ENCODE results near the gene JADE2. TPM values are rescaled to one million over a fixed set of nuclear protein-coding genes. Genes with fewer than 3 reads are reported as not detected.

The JADE2 gene
- total and polyA plus RNA-seq, 2 donors = 11.8 to 14.1 TPM

DNA sequence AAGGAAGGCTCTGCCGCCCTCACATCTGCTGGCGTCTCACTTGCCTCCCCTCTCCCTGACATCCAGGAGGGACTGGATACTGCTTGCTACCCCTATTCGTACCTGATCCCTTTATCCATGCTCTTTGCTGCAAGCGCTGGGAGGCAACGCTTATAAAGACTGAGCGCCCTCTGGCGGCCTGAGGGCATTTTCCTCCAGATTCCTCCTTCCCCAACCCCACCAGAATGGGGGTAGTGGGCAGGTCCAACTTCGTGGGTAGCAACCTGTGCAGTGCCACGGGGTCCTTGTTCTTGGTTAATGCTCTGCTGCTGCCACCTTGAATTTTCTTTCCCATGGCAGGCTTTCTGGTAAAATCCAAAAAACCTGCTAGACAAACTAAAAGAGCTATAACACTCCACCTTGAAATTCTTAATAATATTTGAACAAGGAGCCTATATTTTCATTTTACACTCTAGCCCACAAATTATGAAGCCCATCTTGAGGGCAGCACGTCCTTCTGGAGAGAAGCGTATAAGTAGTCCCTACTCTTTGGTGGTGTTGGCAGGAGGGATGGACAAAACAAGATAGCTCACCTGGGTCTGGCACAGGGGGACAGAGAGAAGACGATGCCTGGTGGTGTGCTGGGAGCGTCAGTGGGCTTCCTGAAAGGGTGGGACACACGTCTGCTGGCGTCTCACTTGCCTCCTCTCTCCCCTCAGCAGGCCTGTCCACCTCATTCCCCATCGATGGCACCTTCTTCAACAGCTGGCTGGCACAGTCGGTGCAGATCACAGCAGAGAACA, 52.5 kb downstream of the JADE2 start:
- Histone ChIP-seq H3K36me3 (ENCODE audit: control insufficient read depth in 2 of 2, insufficient read depth in 2 of 2, low read length in 1 of 2) (peaks cover 53% of the 10 kb centered on the region in 2 donors), H3K4me1 (ENCODE audit: control insufficient read depth in 2 of 2, insufficient read depth in 2 of 2, low read length in 2 of 2) (no peaks in the 10 kb centered on the region), H3K27me3 (ENCODE audit: control insufficient read depth in 2 of 2, insufficient read depth in 1 of 2, low read length in 1 of 2) (no peaks in the 10 kb centered on the region), H3K27ac (ENCODE audit: low read depth in 1 of 2, low read length in 1 of 2) (no peak overlapping the region), H3K9me3 (ENCODE audit: control insufficient read depth in 2 of 2, insufficient read depth in 1 of 2, low read length in 1 of 2) (no peaks in the 10 kb centered on the region), H3K4me3 (ENCODE audit: low read length in 2 of 2) (no peak overlapping the region)
- peak; percentile 49 to 88 (median 72) for DNase-seq (ENCODE audit: low read depth in 6 of 9, low spot score in 9 of 9)
- WGBS = 60% methylated on average over 17 of the region's 17 CpGs

DNA sequence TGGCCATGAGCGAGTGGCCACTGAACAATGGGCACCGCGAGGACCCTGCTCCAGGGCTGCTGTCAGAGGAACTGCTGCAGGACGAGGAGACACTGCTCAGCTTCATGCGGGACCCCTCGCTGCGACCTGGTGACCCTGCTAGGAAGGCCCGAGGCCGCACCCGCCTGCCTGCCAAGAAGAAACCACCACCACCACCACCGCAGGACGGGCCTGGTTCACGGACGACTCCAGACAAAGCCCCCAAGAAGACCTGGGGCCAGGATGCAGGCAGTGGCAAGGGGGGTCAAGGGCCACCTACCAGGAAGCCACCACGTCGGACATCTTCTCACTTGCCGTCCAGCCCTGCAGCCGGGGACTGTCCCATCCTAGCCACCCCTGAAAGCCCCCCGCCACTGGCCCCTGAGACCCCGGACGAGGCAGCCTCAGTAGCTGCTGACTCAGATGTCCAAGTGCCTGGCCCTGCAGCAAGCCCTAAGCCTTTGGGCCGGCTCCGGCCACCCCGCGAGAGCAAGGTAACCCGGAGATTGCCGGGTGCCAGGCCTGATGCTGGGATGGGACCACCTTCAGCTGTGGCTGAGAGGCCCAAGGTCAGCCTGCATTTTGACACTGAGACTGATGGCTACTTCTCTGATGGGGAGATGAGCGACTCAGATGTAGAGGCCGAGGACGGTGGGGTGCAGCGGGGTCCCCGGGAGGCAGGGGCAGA, 53.3 kb downstream of the JADE2 start:
- no peaks in the 10 kb centered on the region for H3K4me1 ChIP-seq (ENCODE audit: control insufficient read depth in 2 of 2, insufficient read depth in 2 of 2, low read length in 2 of 2)
- H3K36me3 ChIP-seq (ENCODE audit: control insufficient read depth in 2 of 2, insufficient read depth in 2 of 2, low read length in 1 of 2) = peaks cover 46 to 47% of the 10 kb centered on the region in 2 donors
- no peak overlapping the region for H3K27ac ChIP-seq (ENCODE audit: low read depth in 1 of 2, low read length in 1 of 2)
- H3K9me3 ChIP-seq (ENCODE audit: control insufficient read depth in 2 of 2, insufficient read depth in 1 of 2, low read length in 1 of 2) = no peaks in the 10 kb centered on the region
- DNase-seq (ENCODE audit: low read depth in 6 of 9, low spot score in 9 of 9) = no peak
- no peak overlapping the region for H3K4me3 ChIP-seq (ENCODE audit: low read length in 2 of 2)
- 98% methylated on average over 32 of the region's 32 CpGs for WGBS
- H3K27me3 ChIP-seq (ENCODE audit: control insufficient read depth in 2 of 2, insufficient read depth in 1 of 2, low read length in 1 of 2) = no peaks in the 10 kb centered on the region

DNA sequence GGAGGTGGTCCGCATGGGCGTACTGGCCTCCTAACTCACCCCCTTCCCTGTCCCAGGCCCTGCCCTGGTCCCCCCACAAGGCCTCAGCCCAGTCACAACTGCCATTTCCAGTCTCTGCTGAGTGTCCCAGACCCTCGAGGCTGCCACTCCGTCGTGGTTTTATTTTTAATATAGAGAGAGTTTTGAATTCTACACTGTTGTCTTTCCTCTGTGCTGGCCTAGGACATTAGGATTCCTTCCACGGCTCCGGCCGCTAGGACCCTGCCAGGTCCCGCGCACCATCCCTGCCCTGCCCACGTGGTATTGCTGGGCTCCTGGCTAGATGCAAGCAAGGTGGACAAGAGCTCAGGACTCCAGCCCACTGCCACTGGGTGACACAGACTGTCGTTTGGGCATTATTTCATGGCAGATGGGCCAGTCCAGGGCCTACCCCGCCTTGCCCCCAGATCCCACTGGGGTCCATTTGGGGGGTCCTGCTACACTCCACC, 53.9 kb downstream of the JADE2 start:
- Histone ChIP-seq H3K36me3 (ENCODE audit: control insufficient read depth in 2 of 2, insufficient read depth in 2 of 2, low read length in 1 of 2) (peaks cover 40 to 42% of the 10 kb centered on the region in 2 donors), H3K9me3 (ENCODE audit: control insufficient read depth in 2 of 2, insufficient read depth in 1 of 2, low read length in 1 of 2) (no peaks in the 10 kb centered on the region), H3K4me3 (ENCODE audit: low read length in 2 of 2) (no peak overlapping the region), H3K27ac (ENCODE audit: low read depth in 1 of 2, low read length in 1 of 2) (no peak overlapping the region), H3K27me3 (ENCODE audit: control insufficient read depth in 2 of 2, insufficient read depth in 1 of 2, low read length in 1 of 2) (no peaks in the 10 kb centered on the region), H3K4me1 (ENCODE audit: control insufficient read depth in 2 of 2, insufficient read depth in 2 of 2, low read length in 2 of 2) (no peaks in the 10 kb centered on the region)
- 93% methylated on average over 13 of the region's 13 CpGs for WGBS
- no peak for DNase-seq (ENCODE audit: low read depth in 6 of 9, low spot score in 9 of 9)

DNA sequence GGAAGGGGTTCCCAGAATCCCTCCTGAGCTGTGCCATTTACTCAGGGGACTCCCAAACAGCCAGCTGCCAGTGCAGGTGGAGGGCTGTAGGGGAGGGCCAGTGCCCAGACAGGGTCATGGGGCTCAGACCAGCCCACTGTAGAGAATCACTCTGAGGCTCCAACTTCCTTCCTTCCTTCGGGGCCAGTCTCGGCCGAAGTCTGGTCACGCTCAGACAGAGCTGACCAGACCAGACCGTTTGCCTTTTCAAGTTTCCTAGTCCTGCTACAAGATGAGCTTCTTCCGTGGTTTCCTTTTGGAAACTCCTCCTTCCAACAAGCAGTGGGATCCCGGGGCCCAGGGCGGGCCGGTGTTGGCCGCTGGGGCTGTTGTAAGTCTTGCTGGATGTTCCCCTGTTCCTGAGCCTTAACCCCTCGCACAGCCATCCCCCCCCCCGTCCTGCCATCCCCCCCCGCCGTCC, 54.6 kb downstream of the JADE2 start:
- Histone ChIP-seq H3K4me1 (ENCODE audit: control insufficient read depth in 2 of 2, insufficient read depth in 2 of 2, low read length in 2 of 2) (no peaks in the 10 kb centered on the region), H3K4me3 (ENCODE audit: low read length in 2 of 2) (no peak overlapping the region), H3K36me3 (ENCODE audit: control insufficient read depth in 2 of 2, insufficient read depth in 2 of 2, low read length in 1 of 2) (peaks cover 33 to 35% of the 10 kb centered on the region in 2 donors), H3K27ac (ENCODE audit: low read depth in 1 of 2, low read length in 1 of 2) (no peak overlapping the region), H3K9me3 (ENCODE audit: control insufficient read depth in 2 of 2, insufficient read depth in 1 of 2, low read length in 1 of 2) (no peaks in the 10 kb centered on the region), H3K27me3 (ENCODE audit: control insufficient read depth in 2 of 2, insufficient read depth in 1 of 2, low read length in 1 of 2) (no peaks in the 10 kb centered on the region)
- 95% methylated on average over 14 of the region's 14 CpGs for WGBS
- DNase-seq (ENCODE audit: low read depth in 6 of 9, low spot score in 9 of 9) = no peak

DNA sequence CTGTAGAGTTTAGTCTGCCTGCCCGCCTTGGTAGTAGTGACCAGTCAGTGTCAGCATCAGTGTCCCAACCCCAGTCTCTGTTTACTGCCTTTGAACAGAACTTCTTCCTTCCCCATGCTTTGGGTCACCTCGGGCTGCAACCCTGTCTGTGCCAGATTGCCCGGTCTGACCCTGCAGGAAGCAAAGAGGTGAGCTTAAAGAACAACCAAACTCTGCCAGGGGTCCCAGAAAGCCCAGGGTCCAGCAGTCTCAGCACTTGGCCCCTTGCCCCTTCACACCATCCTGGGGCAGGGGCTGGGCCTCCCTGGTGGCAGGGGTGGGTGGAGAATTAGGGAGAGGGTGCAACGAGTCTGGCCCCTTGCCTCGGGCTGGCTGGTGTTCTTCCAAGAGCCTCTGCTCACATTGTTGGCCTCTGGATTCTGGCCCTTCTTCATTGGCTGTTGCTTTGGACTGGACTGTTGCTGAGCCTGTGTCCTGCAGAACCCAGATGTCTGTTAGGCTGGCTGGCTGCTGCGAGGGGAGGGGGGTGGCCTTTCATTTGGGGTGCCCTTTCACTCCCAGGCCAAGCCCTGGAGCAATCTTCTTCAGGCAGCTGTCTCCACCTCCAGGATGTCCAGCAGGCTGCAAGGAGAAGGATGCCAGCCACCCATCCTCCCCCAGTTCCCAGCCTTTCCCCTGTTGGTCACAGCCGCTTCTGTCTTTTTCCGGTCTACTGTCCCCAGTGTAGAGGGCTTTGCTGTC, 55.9 kb downstream of the JADE2 start:
- no peak for DNase-seq (ENCODE audit: low read depth in 6 of 9, low spot score in 9 of 9)
- H3K36me3 ChIP-seq (ENCODE audit: control insufficient read depth in 2 of 2, insufficient read depth in 2 of 2, low read length in 1 of 2) = peaks cover 28 to 29% of the 10 kb centered on the region in 2 donors
- H3K9me3 ChIP-seq (ENCODE audit: control insufficient read depth in 2 of 2, insufficient read depth in 1 of 2, low read length in 1 of 2) = no peaks in the 10 kb centered on the region
- H3K27ac ChIP-seq (ENCODE audit: low read depth in 1 of 2, low read length in 1 of 2) = no peak overlapping the region
- H3K4me1 ChIP-seq (ENCODE audit: control insufficient read depth in 2 of 2, insufficient read depth in 2 of 2, low read length in 2 of 2) = no peaks in the 10 kb centered on the region
- WGBS = 96% methylated on average over 8 of the region's 8 CpGs
- H3K27me3 ChIP-seq (ENCODE audit: control insufficient read depth in 2 of 2, insufficient read depth in 1 of 2, low read length in 1 of 2) = no peaks in the 10 kb centered on the region
- no peak overlapping the region for H3K4me3 ChIP-seq (ENCODE audit: low read length in 2 of 2)

DNA sequence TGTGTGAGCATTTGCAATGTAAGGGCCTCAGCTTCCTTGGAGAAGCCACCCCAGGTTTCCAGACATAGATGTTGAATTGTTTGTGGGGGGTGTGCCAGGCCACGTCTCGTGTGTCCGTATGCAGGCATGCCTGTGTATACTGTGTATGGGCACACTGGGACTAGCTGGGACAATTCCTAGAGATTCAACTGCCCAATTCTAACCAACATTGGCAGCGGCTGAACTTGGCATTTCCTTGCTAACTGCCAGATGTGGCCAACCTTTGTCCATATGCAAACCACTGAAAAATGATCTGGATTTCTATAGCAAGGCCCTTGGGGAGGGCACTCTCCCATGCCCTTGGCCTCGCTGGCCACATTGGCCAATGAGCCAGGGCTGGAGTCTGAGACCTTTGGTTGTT, 56.8 kb downstream of the JADE2 start:
- H3K4me3 ChIP-seq (ENCODE audit: low read length in 2 of 2) = no peak overlapping the region
- peaks cover 0 to 4% of the 10 kb centered on the region in 2 donors for H3K4me1 ChIP-seq (ENCODE audit: control insufficient read depth in 2 of 2, insufficient read depth in 2 of 2, low read length in 2 of 2)
- no peaks in the 10 kb centered on the region for H3K27me3 ChIP-seq (ENCODE audit: control insufficient read depth in 2 of 2, insufficient read depth in 1 of 2, low read length in 1 of 2)
- no peak for DNase-seq (ENCODE audit: low read depth in 6 of 9, low spot score in 9 of 9)
- peaks cover 22 to 23% of the 10 kb centered on the region in 2 donors for H3K36me3 ChIP-seq (ENCODE audit: control insufficient read depth in 2 of 2, insufficient read depth in 2 of 2, low read length in 1 of 2)
- H3K27ac ChIP-seq (ENCODE audit: low read depth in 1 of 2, low read length in 1 of 2) = no peak overlapping the region
- no peaks in the 10 kb centered on the region for H3K9me3 ChIP-seq (ENCODE audit: control insufficient read depth in 2 of 2, insufficient read depth in 1 of 2, low read length in 1 of 2)
- WGBS = 97% methylated on average over 5 of the region's 5 CpGs

DNA sequence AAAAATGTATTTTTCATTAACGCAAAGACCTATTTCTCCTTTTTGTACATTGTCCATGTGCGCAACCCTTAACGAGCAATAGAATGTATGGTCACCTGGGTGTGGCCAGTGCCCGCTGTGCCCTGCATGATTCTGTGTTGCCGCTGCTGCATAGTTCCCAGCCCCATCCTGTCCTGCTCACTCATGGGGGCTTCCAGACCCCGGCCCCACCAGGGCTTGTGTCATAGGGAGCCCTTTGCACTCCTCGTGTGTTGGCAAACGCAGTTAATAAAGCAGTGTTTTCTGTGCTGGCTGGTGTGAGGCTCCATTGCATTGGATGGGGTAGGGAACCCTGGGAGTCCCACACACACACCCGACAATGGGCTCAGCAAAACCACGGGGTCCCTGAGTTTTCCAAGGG, 57.5 kb downstream of the JADE2 start:
- 99% methylated on average over 10 of the region's 10 CpGs for WGBS
- Histone ChIP-seq H3K4me1 (ENCODE audit: control insufficient read depth in 2 of 2, insufficient read depth in 2 of 2, low read length in 2 of 2) (peaks cover 0 to 4% of the 10 kb centered on the region in 2 donors), H3K27me3 (ENCODE audit: control insufficient read depth in 2 of 2, insufficient read depth in 1 of 2, low read length in 1 of 2) (no peaks in the 10 kb centered on the region), H3K4me3 (ENCODE audit: low read length in 2 of 2) (no peak overlapping the region), H3K9me3 (ENCODE audit: control insufficient read depth in 2 of 2, insufficient read depth in 1 of 2, low read length in 1 of 2) (no peaks in the 10 kb centered on the region), H3K27ac (ENCODE audit: low read depth in 1 of 2, low read length in 1 of 2) (no peak overlapping the region), H3K36me3 (ENCODE audit: control insufficient read depth in 2 of 2, insufficient read depth in 2 of 2, low read length in 1 of 2) (peaks cover 19 to 20% of the 10 kb centered on the region in 2 donors)
- no peak for DNase-seq (ENCODE audit: low read depth in 6 of 9, low spot score in 9 of 9)

DNA sequence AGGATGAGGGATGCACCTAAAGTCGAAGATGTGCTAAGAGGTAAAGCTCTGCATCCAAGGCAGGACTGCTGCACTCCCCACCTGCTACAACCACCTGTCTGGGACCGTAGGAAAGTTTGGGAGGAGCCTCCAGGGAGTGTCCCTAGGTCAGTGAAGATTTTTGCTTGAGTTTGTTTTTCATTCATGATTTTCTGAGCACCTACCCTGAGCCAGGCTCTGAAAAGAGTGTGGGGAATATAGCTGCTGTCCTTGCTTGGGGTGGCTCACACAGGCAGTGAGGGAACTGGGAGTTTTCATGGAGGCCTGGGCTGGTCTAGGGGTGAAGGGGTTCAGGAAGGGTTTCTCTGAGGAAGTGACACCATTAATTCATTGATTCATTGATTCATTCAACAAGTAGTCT, 58.3 kb downstream of the JADE2 start:
- Histone ChIP-seq H3K36me3 (ENCODE audit: control insufficient read depth in 2 of 2, insufficient read depth in 2 of 2, low read length in 1 of 2) (peaks cover 13 to 15% of the 10 kb centered on the region in 2 donors), H3K27ac (ENCODE audit: low read depth in 1 of 2, low read length in 1 of 2) (no peak overlapping the region), H3K27me3 (ENCODE audit: control insufficient read depth in 2 of 2, insufficient read depth in 1 of 2, low read length in 1 of 2) (no peaks in the 10 kb centered on the region), H3K9me3 (ENCODE audit: control insufficient read depth in 2 of 2, insufficient read depth in 1 of 2, low read length in 1 of 2) (no peaks in the 10 kb centered on the region), H3K4me1 (ENCODE audit: control insufficient read depth in 2 of 2, insufficient read depth in 2 of 2, low read length in 2 of 2) (peaks cover 0 to 4% of the 10 kb centered on the region in 2 donors), H3K4me3 (ENCODE audit: low read length in 2 of 2) (no peak overlapping the region)
- 93% methylated on average over 2 of the region's 2 CpGs for WGBS
- no peak for DNase-seq (ENCODE audit: low read depth in 6 of 9, low spot score in 9 of 9)
